ENCODE data around the gene LINGO4.

The LINGO4 gene

GRCh38 chr1:151805066-151805820 is at the start of gene LINGO4:
TSS of gene LINGO4 (minus strand) at chr1:151805419. CDS start at chr1:151802704, 2,715 bp downstream.
- no peak for DNase-seq

DNA sequence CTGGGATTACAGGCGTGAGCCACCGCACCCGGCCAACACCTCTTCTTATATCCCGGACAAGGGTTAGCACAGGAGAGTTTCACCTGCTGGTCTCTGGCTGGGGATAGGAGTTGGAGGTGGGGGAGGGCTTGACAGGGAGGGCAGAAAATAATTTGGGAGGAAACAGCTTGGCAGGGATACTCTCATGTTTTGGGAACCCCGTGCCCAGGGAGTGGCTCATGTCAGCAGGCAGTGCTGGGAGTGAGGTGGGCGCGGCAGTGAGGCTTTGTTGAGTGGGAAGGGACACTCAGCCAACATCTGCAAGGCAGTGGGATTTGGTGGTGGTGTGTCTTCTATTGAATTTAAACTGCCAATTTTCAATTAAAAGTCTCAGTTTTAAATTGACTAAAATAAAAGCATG is 49.4 kb upstream of the LINGO4 start:
- no peak for DNase-seq

DNA sequence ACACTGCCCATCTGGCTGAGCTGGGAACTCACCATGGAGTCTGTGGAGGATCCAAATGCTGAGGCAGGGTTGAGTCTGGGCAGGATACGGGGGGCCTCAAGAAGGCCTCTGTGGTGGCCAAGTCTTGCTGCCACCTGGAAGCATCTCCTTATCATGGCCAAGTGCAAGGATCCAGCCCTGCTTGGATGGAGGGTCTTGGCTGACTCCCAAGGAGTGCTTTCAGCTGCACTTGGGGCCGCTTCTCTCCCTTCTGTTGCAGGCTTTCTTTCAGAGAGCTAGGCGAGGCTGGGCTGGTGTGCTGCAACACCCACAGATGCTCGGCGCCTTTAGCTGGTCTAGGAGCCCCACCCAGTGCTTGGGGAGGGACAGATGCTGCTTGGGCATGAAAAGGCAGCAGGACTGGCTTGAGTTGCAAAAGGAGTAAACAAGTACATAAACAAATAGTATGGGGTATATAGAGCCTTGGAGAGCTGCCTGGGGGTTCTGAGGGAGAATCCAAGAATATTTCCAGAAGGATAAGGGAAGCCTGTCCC is 48.3 kb upstream of the LINGO4 start, which contains the start of gene THEM5:
Gene THEM5 (minus strand): TSS at position 302 of the 533 bp plus-strand sequence. CDS start 147 bp downstream, at position 155.
- DNase-seq: no peak

GRCh38 chr1:151852733-151853132 is 47.5 kb upstream of the LINGO4 start:
- no peak for DNase-seq

DNA sequence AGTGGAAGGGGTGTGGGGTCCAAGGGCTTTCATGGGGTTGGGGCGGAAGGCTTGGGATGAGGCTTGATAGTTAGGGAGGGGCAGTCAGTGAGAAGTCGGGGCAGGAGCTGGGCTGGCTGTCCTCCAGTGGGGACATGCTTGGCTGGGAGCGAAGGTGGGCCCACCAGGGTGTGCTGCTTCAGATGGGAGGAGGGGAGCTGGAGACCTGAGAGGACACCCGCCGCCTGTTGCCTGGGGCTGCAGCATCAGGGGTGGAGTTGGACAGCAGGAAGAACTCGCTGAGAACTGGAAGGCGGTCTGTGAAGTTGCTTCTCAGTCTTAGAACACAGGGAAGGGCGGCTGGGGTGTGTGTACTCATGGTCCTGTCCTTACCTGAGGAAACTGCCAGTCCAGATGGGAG is 46.7 kb upstream of the LINGO4 start:
- DNase-seq: no peak

- DNase-seq: no peak
These were observed 44.7 kb upstream of the LINGO4 start for GRCh38 chr1:151849871-151850270.

DNA sequence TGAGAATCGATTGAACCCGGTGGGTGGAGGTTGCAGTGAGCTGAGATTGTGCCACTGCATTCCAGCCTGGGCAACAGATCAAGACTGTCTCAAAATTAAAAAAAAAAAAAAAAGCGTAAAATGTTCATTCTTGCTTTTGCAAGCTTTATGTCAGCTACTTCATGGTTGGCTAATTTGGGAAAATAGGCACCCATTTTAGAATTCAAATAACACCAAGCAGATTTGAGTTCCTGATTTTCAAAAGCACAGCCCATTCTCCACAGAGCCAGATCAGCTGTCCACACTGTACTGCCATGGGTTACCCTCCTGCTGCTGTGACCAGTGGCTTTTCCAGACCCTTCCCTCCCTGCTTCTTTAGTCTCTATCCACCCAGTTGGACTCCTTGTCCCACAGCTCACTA is 43.9 kb upstream of the LINGO4 start:
- no peak for DNase-seq

DNA sequence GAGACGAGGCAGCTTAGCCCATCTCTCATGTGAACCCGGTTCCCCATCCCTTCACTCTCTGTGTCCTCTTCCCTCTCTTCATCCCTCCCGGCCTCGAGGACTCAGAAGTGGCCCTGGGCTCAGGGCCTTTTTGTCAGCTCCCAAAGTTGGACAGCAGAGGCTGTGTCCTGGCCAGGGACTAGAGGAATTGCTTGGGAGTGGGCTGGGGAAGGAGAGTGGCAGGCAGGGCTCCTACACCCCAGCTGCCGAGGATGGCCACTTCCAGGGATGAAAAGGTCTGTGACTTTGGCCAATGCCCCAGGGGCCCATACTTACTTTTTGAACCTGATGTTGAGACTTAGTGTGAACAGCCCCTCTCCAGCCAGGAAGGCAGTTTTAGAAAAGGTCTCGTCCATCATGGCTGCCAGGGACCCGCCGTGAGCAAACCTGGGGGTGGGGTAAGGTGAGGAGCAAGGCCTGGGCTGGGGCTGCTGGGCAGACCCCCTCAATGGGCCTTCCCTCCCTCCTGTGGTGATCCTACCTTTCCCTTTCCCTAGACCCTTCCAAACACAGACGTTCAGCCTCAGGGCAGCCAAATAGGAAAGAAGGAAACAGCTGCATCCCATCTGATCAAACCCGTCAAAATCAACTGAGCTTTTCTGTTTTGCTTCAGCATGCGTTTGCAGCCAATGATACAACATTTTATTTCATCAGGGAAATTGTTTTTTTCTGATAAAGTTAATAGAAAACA is 42.8 kb upstream of the LINGO4 start:
- no peak for DNase-seq

DNA sequence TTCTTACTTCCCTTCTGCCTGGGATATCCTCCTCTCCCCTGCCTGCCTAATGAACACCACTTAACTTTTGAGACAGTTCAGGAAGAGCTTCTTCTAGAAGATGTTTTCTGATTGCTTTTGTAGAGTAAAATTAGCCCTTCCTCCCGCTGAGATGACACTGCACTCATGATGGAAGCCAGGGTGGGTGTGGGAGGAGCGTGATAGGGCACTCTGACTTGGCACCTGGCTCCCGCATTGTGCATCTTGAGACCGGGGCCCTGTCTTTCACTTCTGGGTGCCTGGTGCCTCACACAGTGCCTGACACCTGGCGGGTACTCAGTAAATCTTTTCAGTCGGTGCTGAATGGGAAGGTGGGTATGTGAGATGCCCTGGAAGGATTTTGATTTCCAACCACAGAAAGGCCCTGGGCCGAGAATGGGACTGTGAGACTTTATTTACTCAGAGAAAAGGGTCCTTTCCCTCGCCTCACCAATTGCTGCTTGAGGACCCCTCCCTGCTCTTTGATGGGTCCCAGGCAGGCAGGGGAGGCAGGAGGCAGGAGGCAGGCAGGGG is 41.5 kb upstream of the LINGO4 start:
- no peak for DNase-seq

GRCh38 chr1:151846062-151846568 is 40.9 kb upstream of the LINGO4 start:
- no peak for DNase-seq

DNA sequence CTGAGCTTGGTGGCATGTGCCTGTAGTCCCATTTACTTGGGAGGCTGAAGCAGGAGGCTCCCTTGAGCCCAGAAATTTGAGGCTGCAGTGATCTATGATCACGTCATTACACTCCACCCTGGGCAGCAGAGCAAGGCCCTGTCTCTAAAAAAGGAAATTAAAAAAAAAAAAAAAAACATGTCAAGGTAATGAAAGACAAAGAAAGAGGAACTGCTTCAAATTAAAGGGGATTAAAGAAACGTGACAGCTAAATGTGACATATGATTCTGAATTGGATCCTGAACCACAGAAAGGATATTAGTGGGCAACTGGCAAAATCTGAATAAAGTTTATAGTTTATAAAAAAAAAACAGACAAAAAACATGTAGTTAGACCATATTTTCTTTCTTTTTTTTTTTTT is 38.2 kb upstream of the LINGO4 start:
- no peak for DNase-seq

DNA sequence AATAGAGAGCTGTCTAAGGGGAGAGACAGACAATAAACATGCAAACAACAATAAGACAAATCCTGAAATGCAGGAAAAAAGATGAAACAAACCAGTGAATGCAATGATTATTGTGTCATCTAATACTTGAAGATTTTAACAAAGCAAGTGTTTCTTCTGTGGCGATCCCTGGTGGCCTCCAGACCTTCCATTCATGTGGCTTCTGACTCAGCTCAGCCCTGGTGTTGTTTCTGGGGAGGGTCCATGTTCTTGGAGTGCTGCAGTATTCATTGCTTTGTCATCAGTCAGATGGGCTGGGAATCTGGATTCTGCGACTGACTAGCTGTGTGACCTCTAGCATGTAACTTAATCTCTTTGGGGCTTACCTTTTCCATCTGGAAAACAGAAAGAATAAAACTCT is 35.9 kb upstream of the LINGO4 start:
- DNase-seq: no peak

GRCh38 chr1:151840421-151840820 is 35.2 kb upstream of the LINGO4 start:
- no peak for DNase-seq

- DNase-seq: peak; percentile 74
These were observed 34.5 kb upstream of the LINGO4 start, which contains the start of gene C2CD4D for GRCh38 chr1:151839457-151840403. TSS of gene C2CD4D (minus strand) at chr1:151839820. CDS start at chr1:151838989, 831 bp downstream.

- DNase-seq: no peak
These were observed 33.8 kb upstream of the LINGO4 start for GRCh38 chr1:151839082-151839412.

GRCh38 chr1:151838222-151839081 is 33.2 kb upstream of the LINGO4 start:
- DNase-seq: peak; percentile 51

- DNase-seq: no peak
These were observed 32.6 kb upstream of the LINGO4 start for GRCh38 chr1:151837884-151838221.

DNA sequence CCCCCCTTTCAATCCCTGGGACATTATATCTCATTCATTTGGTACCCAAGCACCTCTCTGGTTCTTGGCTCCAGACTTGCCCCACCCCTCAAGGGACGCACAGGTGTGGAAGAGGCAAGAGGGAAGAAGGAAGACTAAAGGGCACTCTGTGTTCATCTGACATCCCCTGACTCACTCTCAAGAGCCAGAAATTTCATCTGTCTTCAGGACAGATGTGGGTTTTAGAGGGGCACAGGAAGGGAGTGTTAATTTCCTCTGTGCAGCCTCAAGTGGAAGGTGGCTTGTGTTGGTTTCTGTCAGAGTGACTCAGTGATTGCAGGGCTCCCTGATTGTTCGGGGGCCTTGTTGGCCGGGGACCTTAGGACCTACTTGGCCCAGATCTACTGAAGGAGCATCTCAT is 32.0 kb upstream of the LINGO4 start:
- peak; percentile 30 for DNase-seq

DNA sequence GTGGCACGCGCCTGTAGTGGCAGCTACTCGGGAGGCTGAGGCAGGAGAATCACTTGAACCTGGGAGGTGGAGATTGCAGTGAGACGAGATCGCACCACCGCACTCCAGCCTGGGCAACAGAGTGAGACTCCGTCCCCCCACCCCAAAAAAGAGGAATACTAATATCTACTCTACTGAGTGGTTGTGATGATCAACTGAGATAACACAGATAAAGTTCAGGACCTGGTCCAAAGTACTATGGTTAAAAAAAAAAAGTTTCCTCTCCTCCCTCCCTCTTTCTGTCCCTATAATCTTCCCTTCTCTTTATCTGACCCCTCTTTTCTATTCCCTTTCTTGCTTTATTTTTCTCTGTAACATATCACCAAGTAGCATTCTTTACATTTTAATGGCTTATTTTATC is 30.4 kb upstream of the LINGO4 start:
- no peak for DNase-seq

- DNase-seq: no peak
These were observed 29.0 kb upstream of the LINGO4 start for GRCh38 chr1:151834239-151834638.

DNA sequence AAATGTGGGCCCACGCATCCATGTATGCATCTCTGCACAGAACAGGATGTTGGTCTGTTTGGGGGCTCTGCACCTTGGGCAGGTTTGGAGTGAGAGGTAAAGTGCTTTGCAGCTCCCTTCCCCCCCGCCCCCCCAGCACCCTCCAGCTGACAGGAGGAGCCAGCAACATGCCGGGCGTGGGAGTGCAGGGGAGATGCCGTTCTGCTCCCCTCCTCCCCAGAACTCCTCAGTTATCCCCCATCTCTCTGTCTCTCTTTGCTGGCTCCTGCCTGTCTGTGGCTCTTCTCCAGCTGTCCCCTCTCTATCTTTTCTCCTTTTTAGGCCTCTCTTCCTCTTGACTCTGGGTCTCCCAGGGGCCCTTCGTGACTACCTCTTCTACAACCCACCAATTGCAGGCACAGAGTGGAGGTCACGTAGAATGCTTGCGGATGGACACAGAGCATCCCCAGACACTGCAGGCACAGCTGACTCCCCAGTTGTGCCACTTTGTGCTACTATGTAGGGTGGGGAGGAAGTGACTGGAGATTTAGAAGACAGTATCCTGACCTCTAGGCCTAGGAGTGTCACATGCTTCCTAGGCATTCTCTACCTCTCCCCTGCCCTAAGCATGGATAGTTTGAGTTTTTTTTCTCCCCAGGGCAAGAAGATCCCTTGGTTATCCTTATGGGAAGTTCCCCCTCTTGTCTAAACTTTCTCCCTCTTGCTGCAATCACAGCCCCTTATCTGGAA is 28.1 kb upstream of the LINGO4 start:
- DNase-seq: no peak

Measured in stimulated activated naive CD4-positive, alpha-beta T cell treated with Interleukin-2 at 50 U/mL for 16 hours (primary cell).